ENCODE data around the gene CHURC1. TPM values are rescaled to one million over a fixed set of nuclear protein-coding genes. Genes with fewer than 3 reads are reported as not detected.

The CHURC1 gene
- total and polyA plus RNA-seq, 2 experiments from 2014 or later: 42.0 to 218 TPM

- TF ChIP-seq EZH2 (IDR thresholded peaks at IDR 0.05; ENCODE audit: low read depth, unreplicated experiment) (no peak), POLR2AphosphoS5 (IDR thresholded peaks at IDR 0.05; ENCODE audit: low read depth) (no peak; the same call in 1 of the 2 replicates), ZNF331 (CRISPR knock-in tag; IDR thresholded peaks at IDR 0.05; ENCODE audit: low read depth) (no peak), EZH2phosphoT487 (IDR thresholded peaks at IDR 0.05; ENCODE audit: unreplicated experiment) (no peak), STAT1 (IDR thresholded peaks at IDR 0.05; ENCODE audit: unreplicated experiment) (no peak), REST (IDR thresholded peaks at IDR 0.05; ENCODE audit: unreplicated experiment) (no peak), ETS1 (IDR thresholded peaks at IDR 0.05) (no peak), NANOG (IDR thresholded peaks at IDR 0.05; ENCODE audit: borderline replicate concordance) (no peak)
These were observed 31.4 kb downstream of the CHURC1 start (continued) for GRCh38 chr14:64945431-64946178.

- Histone ChIP-seq H3K4me2 (no peak overlapping the region), H3K4me1 (ENCODE audit: insufficient read depth) (peaks cover 21% of the 10 kb centered on the region), H4K20me1 (replicated peaks; ENCODE audit: insufficient read depth) (no peaks in the 10 kb centered on the region), H3K4me3 (no peak overlapping the region), H3K79me2 (replicated peaks; ENCODE audit: insufficient read depth) (no peaks in the 10 kb centered on the region), H3K27ac (ENCODE audit: low read depth) (no peak overlapping the region), H3K27me3 (ENCODE audit: insufficient read depth) (no peaks in the 10 kb centered on the region), H3F3A (replicated peaks; ENCODE audit: low read depth) (no peaks in the 10 kb centered on the region), H2AFZ (no peak overlapping the region), H3K36me3 (ENCODE audit: insufficient read depth) (peaks cover 5% of the 10 kb centered on the region; the same call in 1 of the 2 replicates), H3K9me2 (ENCODE audit: insufficient read depth) (no peaks in the 10 kb centered on the region)
- H3K9me3 Mint-ChIP-seq: no peaks in the 10 kb centered on the region
- ATAC-seq (no peak), DNase-seq (ENCODE audit: low spot score) (no peak)
- no peak overlapping the region for H3K4me3 Mint-ChIP-seq
- H3K4me1 Mint-ChIP-seq: peaks cover 25% of the 10 kb centered on the region
- peaks cover 24% of the 10 kb centered on the region for H3K36me3 Mint-ChIP-seq (ENCODE audit: low read depth)
- H3K27me3 Mint-ChIP-seq (ENCODE audit: insufficient read depth, low read depth, poor library complexity): peaks cover 2% of the 10 kb centered on the region
- no peak overlapping the region for H3K27ac Mint-ChIP-seq
- no peak for TF ChIP-seq EZH2 (IDR thresholded peaks at IDR 0.05; ENCODE audit: low read depth, unreplicated experiment)
- no peak for TF ChIP-seq STAT1 (IDR thresholded peaks at IDR 0.05; ENCODE audit: unreplicated experiment)
- no peak for TF ChIP-seq JUNB (IDR thresholded peaks at IDR 0.05; ENCODE audit: unreplicated experiment)
- no peak for TF ChIP-seq CREB1 (CRISPR knock-in tag; IDR thresholded peaks at IDR 0.05; ENCODE audit: low read depth)
- TF ChIP-seq ZNF462 (CRISPR knock-in tag; IDR thresholded peaks at IDR 0.05): no peak
- TF ChIP-seq ETS1 (IDR thresholded peaks at IDR 0.05): no peak
These were observed 32.2 kb downstream of the CHURC1 start for GRCh38 chr14:64946310-64947045.
